K562 (cell line): Measurements from ENCODE around the gene HPSE2. TPM values are rescaled to one million over a fixed set of nuclear protein-coding genes. Genes with fewer than 3 reads are reported as not detected.

Source experiments
- ATAC-seq: fragments of 200-7000 bp; cut with Tn5 transposase; 3 replicates; pipeline ENCODE4 v1.9.1; 2020; ENCODE audit warnings: moderate library complexity
- BruUV-seq: library from RNA; stranded (reverse); fragments of 400-500 nt; replicated peaks from 2 replicates; lab custom pipeline; 2021; lab: Mats Ljungman, UMichigan
- CTCF ChIA-PET: fragments of 300-600 bp; formaldehyde crosslinking; extraction: SDS; loops from one replicate; lab custom pipeline; 2021; ENCODE audit warnings: low intra/inter-chr PET ratio; lab: Yijun Ruan, JAX
- POLR2A ChIA-PET: fragments of 300-600, 350-650 bp; sonication (Branson Sonifier 250); formaldehyde crosslinking; extraction: SDS; loops from one replicate; lab custom pipeline; 2021; ENCODE audit warnings: antibody characterized with exemption, inconsistent platforms; lab: Yijun Ruan, JAX
- DNase-seq, 4 experiments: peaks; one replicate each; pipeline versions ENCODE4 v3.0.0 to v3.0.0-alpha.2; 2011 to 2018; ENCODE audit warnings: low spot score in 3 of 4, mixed read lengths in 3 of 4; ENCODE audit errors: extremely low read depth in 1 of 4
- FAIRE-seq: peaks from 2 replicates; lab custom pipeline; 2011; peaks lifted over from hg19 to GRCh38; lab: Jason Lieb, UNC
- H2AFZ ChIP-seq: 2 replicates; pipeline ENCODE4 v1.6.0; 2011; ENCODE audit warnings: low read depth, low read length, control low read depth, inconsistent platforms
- H3K27ac ChIP-seq: fragments of 200-600 bp; 3 replicates; pipeline ENCODE4 v1.8.0; 2011; ENCODE audit warnings: low read depth, mild to moderate bottlenecking, control low read depth, inconsistent platforms, low read length, moderate library complexity, mixed read lengths; ENCODE audit errors: extremely low read depth
- H3K27me3 ChIP-seq, 2 experiments: fragments of 300-600 bp in 1 of 2; 2 replicates in 1 of 2; 3 replicates in 1 of 2; pipeline versions ENCODE4 v1.6.0 to v1.8.0; 2011; ENCODE audit warnings: inconsistent platforms in 2 of 2, low read length in 2 of 2, mild to moderate bottlenecking in 1 of 2, mixed read lengths in 1 of 2, moderate library complexity in 1 of 2; ENCODE audit not compliant: control insufficient read depth in 2 of 2, insufficient read depth in 2 of 2
- H3K36me3 ChIP-seq: fragments of 300-600 bp; 3 replicates; pipeline ENCODE4 v1.8.0; 2011; ENCODE audit warnings: mild to moderate bottlenecking, low read length, inconsistent platforms; ENCODE audit not compliant: control insufficient read depth, insufficient read depth
- H3K4me1 ChIP-seq, 2 experiments: fragments of 200-600 bp in 1 of 2; replicated peaks in 1 of 2; 2 replicates in 1 of 2; 3 replicates in 1 of 2; pipeline versions ENCODE4 v1.5.1 to v1.8.0; 2011; ENCODE audit warnings: inconsistent platforms in 2 of 2, low read length in 2 of 2, mild to moderate bottlenecking in 1 of 2, mixed read lengths in 1 of 2, moderate library complexity in 1 of 2; ENCODE audit not compliant: control insufficient read depth in 2 of 2, insufficient read depth in 2 of 2
- H3K4me2 ChIP-seq: 2 replicates; pipeline ENCODE4 v1.6.1; 2011; ENCODE audit warnings: low read length, control low read depth, inconsistent platforms, mixed read lengths; ENCODE audit not compliant: insufficient read depth
- H3K4me3 ChIP-seq: fragments of 200-600 bp; sonication (generic), shearing (Covaris generic); 2 replicates; pipeline ENCODE4 v1.5.1; 2016; ENCODE audit warnings: control low read depth, inconsistent platforms
- H3K79me2 ChIP-seq: fragments of 200-600 bp; 3 replicates; pipeline ENCODE4 v1.8.0; 2011; ENCODE audit warnings: low read length, inconsistent platforms; ENCODE audit not compliant: control insufficient read depth, insufficient read depth
- H3K9ac ChIP-seq, 2 experiments: 2 replicates each; pipeline versions ENCODE4 v1.6.0 to v1.6.1; 2011; ENCODE audit warnings: low read depth in 2 of 2, low read length in 2 of 2, control low read depth in 1 of 2, inconsistent platforms in 1 of 2, mild to moderate bottlenecking in 1 of 2, mixed read lengths in 1 of 2; ENCODE audit not compliant: insufficient read depth in 1 of 2
- H3K9me1 ChIP-seq: one replicate; pipeline ENCODE4 v1.6.0; 2011; ENCODE audit warnings: inconsistent platforms, mild to moderate bottlenecking, low read length, moderate library complexity; ENCODE audit not compliant: control insufficient read depth, insufficient read depth
- H3K9me3 ChIP-seq: replicated peaks from 2 replicates; pipeline ENCODE4 v1.5.1; 2011; ENCODE audit warnings: low read depth, low read length, inconsistent platforms; ENCODE audit not compliant: control insufficient read depth, insufficient read depth
- H4K20me1 ChIP-seq: replicated peaks from 2 replicates; pipeline ENCODE4 v1.6.1; 2011; ENCODE audit warnings: low read length, inconsistent platforms, mixed read lengths; ENCODE audit not compliant: control insufficient read depth, insufficient read depth
- BDP1 ChIP-seq: IDR thresholded peaks from 3 replicates; pipeline ENCODE4 v1.6.1; 2011; ENCODE audit not compliant: insufficient read length, insufficient read depth
- CCNT2 ChIP-seq: IDR thresholded peaks from 2 replicates; pipeline ENCODE4 v1.6.1; 2011; ENCODE audit warnings: borderline replicate concordance, low read depth, mild to moderate bottlenecking, moderate library complexity, mixed read lengths, low read length; ENCODE audit not compliant: insufficient read length; ENCODE audit errors: extremely low read depth
- CXXC5 ChIP-seq: fragments of 250-450 bp; sonication (Bioruptor Pico); IDR thresholded peaks from 2 replicates; pipeline ENCODE4 v1.8.0; 2022; ENCODE audit warnings: inconsistent platforms, mild to moderate bottlenecking, moderate library complexity
- FOS ChIP-seq: IDR thresholded peaks from 3 replicates; pipeline ENCODE4 v1.6.1; 2011; ENCODE audit not compliant: insufficient read length; ENCODE audit errors: extremely low read depth
- HDAC3 ChIP-seq: fragments of 450-650 bp; IDR thresholded peaks from 2 replicates; pipeline ENCODE4 v1.6.1; 2018; ENCODE audit warnings: borderline replicate concordance, mild to moderate bottlenecking, moderate library complexity; ENCODE audit not compliant: partially characterized antibody
- HNRNPL ChIP-seq: fragments of 200-400 bp; formaldehyde crosslinking; IDR thresholded peaks from 2 replicates; pipeline ENCODE4 v1.6.1; 2017; ENCODE audit warnings: low read depth, mild to moderate bottlenecking, low read length
- KDM1A ChIP-seq, 2 experiments: fragments of 450-650 bp; IDR thresholded peaks; 2 replicates each; pipeline ENCODE4 v1.6.1; 2016; ENCODE audit warnings: mild to moderate bottlenecking in 2 of 2
- MED1 ChIP-seq: sonication (generic); formaldehyde crosslinking; IDR thresholded peaks from 2 replicates; pipeline ENCODE4 v1.8.1; 2023; ENCODE audit warnings: missing genetic modification reagents, borderline replicate concordance
- PKNOX1 ChIP-seq: fragments of 450-650 bp; IDR thresholded peaks from 2 replicates; pipeline ENCODE4 v1.6.1; 2016
- PRPF4 ChIP-seq: fragments of 200-400 bp; formaldehyde crosslinking; IDR thresholded peaks from one replicate; pipeline ENCODE4 v1.6.1; 2017; ENCODE audit warnings: low read length, low read depth, mild to moderate bottlenecking; ENCODE audit not compliant: insufficient read depth, poor library complexity, severe bottlenecking
- RBM25 ChIP-seq: fragments of 200-400 bp; formaldehyde crosslinking; IDR thresholded peaks from 2 replicates; pipeline ENCODE4 v1.6.1; 2018; ENCODE audit warnings: low read length, low read depth, moderate library complexity; ENCODE audit not compliant: severe bottlenecking
- RBM34 ChIP-seq: fragments of 200-400 bp; formaldehyde crosslinking; IDR thresholded peaks from 2 replicates; pipeline ENCODE4 v1.6.1; 2018; ENCODE audit warnings: low read length, borderline replicate concordance; ENCODE audit not compliant: insufficient read depth
- SRSF9 ChIP-seq: fragments of 200-400 bp; formaldehyde crosslinking; IDR thresholded peaks from 2 replicates; pipeline ENCODE4 v1.6.1; 2017; ENCODE audit warnings: low read depth, low read length, borderline replicate concordance
- STAG1 ChIP-seq: sonication (generic); formaldehyde crosslinking; IDR thresholded peaks from 2 replicates; pipeline ENCODE4 v1.5.0; 2020; ENCODE audit warnings: missing genetic modification reagents, borderline replicate concordance
- TARDBP ChIP-seq: fragments of 450-650 bp; IDR thresholded peaks from 2 replicates; pipeline ENCODE4 v1.6.1; 2016
- XRCC4 ChIP-seq: IDR thresholded peaks from one replicate; pipeline ENCODE4 v1.6.1; 2011; ENCODE audit not compliant: insufficient read depth, insufficient read length; ENCODE audit errors: extremely low read depth
- YBX1 ChIP-seq: fragments of 450-650 bp; IDR thresholded peaks from 2 replicates; pipeline ENCODE4 v1.7.1; 2016; ENCODE audit warnings: mild to moderate bottlenecking
- ZBTB2 ChIP-seq: fragments of 450-650 bp; IDR thresholded peaks from 2 replicates; pipeline ENCODE4 v1.6.1; 2016; ENCODE audit warnings: antibody characterized with exemption
- ZBTB26 ChIP-seq: fragments of 450-650 bp; formaldehyde crosslinking; IDR thresholded peaks from 2 replicates; pipeline ENCODE4 v1.4.0; 2022; ENCODE audit warnings: missing genetic modification characterization
- ZNF133 ChIP-seq: fragments of 250-450 bp; sonication (Bioruptor Pico); IDR thresholded peaks from 2 replicates; pipeline ENCODE4 v1.4.0; 2020; ENCODE audit warnings: mild to moderate bottlenecking
- ZNF224 ChIP-seq: sonication (generic); formaldehyde crosslinking; IDR thresholded peaks from 2 replicates; pipeline ENCODE4 v1.8.0; 2022; ENCODE audit warnings: mild to moderate bottlenecking, missing genetic modification reagents
- ZNF696 ChIP-seq: fragments of 250-450 bp; sonication (Bioruptor Pico); conservative IDR thresholded peaks from 2 replicates; pipeline ENCODE4 v1.4.0; 2020; ENCODE audit warnings: mild to moderate bottlenecking, moderate library complexity
- WGBS: fragments of 100-300 bp; shearing (Covaris generic); methylation state at CpG from one replicate; pipeline ENCODE4 v1.1.6; 2016; ENCODE audit warnings: low coverage, mixed read lengths; ENCODE audit not compliant: insufficient coverage; ENCODE audit errors: missing lambda C conversion rate; 5-methylcytosine and 5-hydroxymethylcytosine counted together
- in situ Hi-C: fragments of 300-500 bp; cut with MboI; formaldehyde crosslinking; loops from 4 replicates; pipeline ENCODE4 v1.15.0; 2018; ENCODE audit warnings: inconsistent platforms, mixed read lengths
- intact Hi-C: fragments of 100-400 bp; cut with micrococcal nuclease; formaldehyde crosslinking; loops from 2 replicates; pipeline ENCODE4 v1.14.2; 2022
- polyA plus RNA-seq, 8 experiments: library from polyadenylated mRNA; depleted of rRNA in 4 of 8; stranded (reverse) in 5 of 8; unstranded in 3 of 8; fragments of >200 nt; fragmentation: Nextera tagmentation in 2 of 8; fragmentation: Illumina TruSeq in 1 of 8; extraction: Ambion mirVana in 2 of 8; extraction: Trizol in 1 of 8; gene quantifications; 2 replicates each; pipeline versions ENCODE4 v1.2.1 to v1.2.3, GENCODE V29; 2011 to 2014; ENCODE audit warnings: inconsistent platforms in 1 of 8, missing spikeins in 1 of 8
- total RNA-seq, 7 experiments: library from RNA; depleted of rRNA in 6 of 7; stranded (reverse); fragments of >200 nt in 6 of 7; fragmentation: Illumina TruSeq in 2 of 7; extraction: Trizol in 2 of 7; gene quantifications; 2 replicates each; pipeline versions ENCODE4 v1.2.1 to v1.2.3, GENCODE V29; 2011 to 2021; ENCODE audit warnings: low replicate concordance in 1 of 7

HPSE2 gene
- total and polyA plus RNA-seq, 9 of the 15 experiments (the other 6 are each of a cell fraction or from before 2014, with no cell fraction given) = 0.03 to 0.10 (median 0.04) TPM; not detected in 2

- no peaks in the 10 kb centered on the region for H3K36me3 ChIP-seq
- 2% methylated on average over 4 of the region's 4 CpGs for WGBS
- H3K4me3 ChIP-seq = no peak overlapping the region
- DNase-seq (no peak), FAIRE-seq (no peak), ATAC-seq (no peak)
- in situ Hi-C loops = no loop called here
- no peak overlapping the region for H2AFZ ChIP-seq
- ChIA-PET CTCF (no interaction called here), POLR2A (interaction anchor here (0.7 kb wide), 1 partner anchor 14 kb away, joined by 3 read pairs; no protein-coding TSS in a partner anchor)
- no peak overlapping the region for H3K27ac ChIP-seq
- H4K20me1 ChIP-seq = no peaks in the 10 kb centered on the region
- H3K79me2 ChIP-seq = no peaks in the 10 kb centered on the region
- peaks cover 2 to 5% of the 10 kb centered on the region in 2 experiments; a peak in 3 of 5 replicates for H3K4me1 ChIP-seq
- no peaks in the 10 kb centered on the region for H3K9me3 ChIP-seq
- no TSS peak for BruUV-seq
- no peak overlapping the region for H3K4me2 ChIP-seq
- H3K9ac ChIP-seq = no peak overlapping the region
- H3K27me3 ChIP-seq = no peaks in the 10 kb centered on the region; a peak in 1 of 5 replicates
- no peaks in the 10 kb centered on the region for H3K9me1 ChIP-seq
- intact Hi-C loops = no loop called here
- TF ChIP-seq ZBTB26 (CRISPR knock-in tag) (no peak), CCNT2 (no peak), PKNOX1 (peak; percentile 58; the same call in 1 of the 2 replicates), RBM34 (no peak), KDM1A (IDR thresholded peaks at IDR 0.05) (peak in 1 of 2 experiments; percentile 50; a peak in 2 of 4 replicates), STAG1 (CRISPR knock-in tag) (no peak), ZNF133 (no peak), HDAC3 (no peak), CXXC5 (CRISPR knock-in tag) (no peak), YBX1 (no peak), ZBTB2 (no peak), ZNF696 (CRISPR knock-in tag) (no peak), BDP1 (no peak), RBM25 (peak; percentile 96), XRCC4 (no peak), TARDBP (no peak), MED1 (CRISPR knock-in tag) (no peak), SRSF9 (no peak), FOS (no peak), PRPF4 (no peak), ZNF224 (CRISPR knock-in tag) (no peak), HNRNPL (no peak)
Measured at GRCh38 chr10:98408799-98409198, 826.9 kb downstream of the HPSE2 start.
